GM19023 (cell line): ENCODE measurements around the gene WDR90.

ENCODE experiments used
- ATAC-seq: cut with Tn5 transposase; IDR thresholded peaks from one replicate; pipeline ENCODE4 v1.9.1; 2021; ENCODE audit warnings: mild to moderate bottlenecking, moderate library complexity; ENCODE audit not compliant: unreplicated experiment

The WDR90 gene

DNA sequence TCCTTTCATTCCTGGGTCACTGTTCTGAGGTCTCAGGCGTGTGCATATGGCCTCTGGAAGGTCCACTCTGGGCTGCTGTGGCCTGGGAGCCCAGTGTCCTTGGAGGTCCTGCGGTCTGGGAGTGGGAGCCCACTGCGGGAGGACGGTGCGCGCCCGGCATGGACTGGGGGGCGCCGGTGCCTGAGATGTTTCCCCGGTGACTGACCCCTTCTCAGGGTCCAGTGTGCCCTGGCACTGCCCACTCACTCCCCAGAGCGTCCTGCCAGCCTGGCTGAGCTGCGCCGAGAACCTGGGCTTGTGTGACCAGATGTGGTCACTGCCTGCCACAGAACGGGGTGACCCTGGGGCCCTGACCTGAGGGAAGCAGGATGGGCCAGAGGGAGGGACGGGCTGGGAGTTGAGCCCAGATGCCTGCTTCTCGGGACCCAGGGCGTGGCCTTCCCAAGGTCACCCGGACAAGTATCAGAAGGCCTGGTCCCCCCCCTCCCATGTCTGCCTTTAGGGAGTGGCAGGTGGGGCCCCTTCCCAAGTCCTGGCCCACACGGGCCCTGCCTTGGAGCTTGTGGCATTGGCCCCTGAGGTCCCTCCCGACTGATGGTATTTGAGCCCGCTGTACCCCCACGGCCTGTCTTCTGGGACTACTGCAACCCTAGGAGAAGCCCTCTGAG lies 25.2 kb downstream of the WDR90 start:
- no peak for ATAC-seq

DNA sequence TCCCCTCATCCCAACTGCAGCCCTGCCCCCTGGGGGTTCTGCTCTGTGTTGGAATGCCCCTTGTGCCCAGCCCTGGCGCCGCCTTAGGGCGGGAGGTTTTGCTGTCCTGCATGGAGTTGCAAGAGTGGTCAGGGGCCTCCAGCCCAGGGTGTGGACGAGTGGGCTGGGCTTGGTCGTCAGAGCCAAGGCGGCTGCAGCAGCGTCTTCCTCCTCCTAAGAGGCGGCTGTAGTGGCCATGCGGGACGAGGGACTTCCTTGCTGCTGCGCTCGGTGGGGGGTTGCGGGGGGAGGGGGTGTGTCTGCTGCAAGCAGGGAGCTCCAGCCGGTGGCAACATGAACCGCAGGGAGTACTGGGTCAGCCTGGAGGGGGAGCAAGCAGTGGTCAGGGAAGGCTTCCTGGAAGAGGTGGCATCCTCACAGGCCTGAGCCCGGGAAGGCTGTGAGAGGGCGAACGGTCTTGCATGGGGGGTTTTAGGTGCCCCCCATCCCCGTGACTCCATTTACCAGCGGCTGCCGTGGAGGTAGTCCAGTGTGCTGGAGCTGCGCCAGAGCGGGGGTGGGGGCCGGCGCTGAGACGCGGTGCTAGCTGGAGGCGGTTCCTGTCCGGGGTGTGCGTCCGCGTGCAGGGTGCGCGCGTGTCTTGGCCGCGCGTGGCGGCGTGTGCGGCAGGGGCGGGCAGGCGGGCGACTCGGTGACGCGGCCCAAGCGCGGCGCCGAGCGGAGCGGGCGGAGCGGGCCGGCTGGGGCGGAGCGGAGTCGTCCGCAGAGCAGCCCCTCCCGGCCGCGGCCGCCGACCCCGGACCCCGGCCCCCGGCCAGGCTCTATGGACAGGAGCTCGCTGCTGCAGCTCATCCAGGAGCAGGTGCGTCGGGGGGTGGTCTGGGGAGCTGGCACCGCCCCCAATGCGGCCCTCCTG lies 26.1 kb downstream of the WDR90 start, which contains the start of gene RHBDL1:
Gene RHBDL1 (plus strand): TSS at position 704 of the 916 bp plus-strand sequence. CDS start 120 bp downstream, at position 824.
- no peak for ATAC-seq

DNA sequence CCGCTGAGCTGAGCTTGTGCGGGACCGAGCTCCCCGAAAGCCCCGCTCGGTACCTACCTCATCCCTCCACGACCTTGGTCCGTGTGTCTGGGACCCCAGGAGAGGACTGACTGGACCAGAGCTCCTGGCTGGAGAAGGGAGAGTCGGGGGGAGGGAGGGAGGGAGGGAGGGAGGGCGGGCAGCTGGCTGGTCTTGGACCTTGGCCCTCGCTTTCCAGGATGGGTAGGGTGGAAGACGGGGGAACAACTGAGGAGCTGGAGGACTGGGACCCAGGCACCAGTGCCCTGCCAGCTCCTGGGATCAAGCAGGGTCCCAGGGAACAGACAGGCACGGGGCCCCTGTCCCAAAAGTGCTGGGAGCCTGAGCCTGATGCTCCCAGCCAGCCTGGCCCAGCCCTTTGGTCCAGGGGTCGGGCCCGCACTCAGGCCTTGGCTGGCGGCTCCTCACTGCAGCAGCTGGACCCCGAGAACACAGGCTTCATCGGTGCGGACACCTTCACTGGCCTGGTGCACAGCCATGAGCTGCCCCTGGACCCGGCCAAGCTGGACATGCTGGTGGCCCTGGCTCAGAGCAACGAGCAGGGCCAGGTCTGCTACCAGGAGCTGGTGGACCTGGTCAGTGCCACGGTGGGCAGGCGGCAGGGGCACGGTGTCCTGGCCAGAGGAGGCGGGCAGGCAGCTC lies 26.9 kb downstream of the WDR90 start:
- ATAC-seq = no peak

DNA sequence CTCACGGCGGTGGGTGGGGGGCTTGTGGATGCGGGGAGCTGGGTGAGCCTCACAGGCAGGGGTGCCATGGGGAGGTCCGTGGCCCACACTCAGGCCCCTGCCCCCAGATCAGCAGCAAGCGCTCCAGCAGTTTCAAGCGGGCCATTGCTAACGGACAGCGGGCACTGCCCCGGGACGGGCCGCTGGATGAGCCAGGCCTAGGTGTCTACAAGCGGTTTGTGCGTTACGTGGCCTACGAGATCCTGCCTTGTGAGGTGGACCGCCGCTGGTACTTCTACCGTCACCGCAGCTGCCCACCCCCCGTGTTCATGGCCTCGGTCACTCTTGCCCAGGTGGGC lies 27.4 kb downstream of the WDR90 start:
- no peak for ATAC-seq

DNA sequence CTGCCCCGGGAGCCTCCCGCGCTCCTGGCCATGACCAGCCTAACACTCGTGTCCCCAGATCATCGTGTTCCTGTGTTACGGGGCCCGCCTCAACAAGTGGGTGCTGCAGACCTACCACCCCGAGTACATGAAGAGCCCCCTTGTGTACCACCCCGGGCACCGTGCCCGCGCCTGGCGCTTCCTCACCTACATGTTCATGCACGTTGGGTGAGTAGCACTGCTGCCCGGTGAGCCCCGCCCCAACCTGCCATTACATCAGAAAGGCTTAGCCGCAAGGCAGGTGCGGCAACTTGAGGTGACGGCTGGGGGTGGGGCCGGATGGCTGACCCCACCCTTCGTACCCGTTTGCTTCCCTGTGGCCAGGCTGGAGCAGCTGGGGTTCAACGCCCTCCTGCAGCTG lies 27.7 kb downstream of the WDR90 start:
- no peak for ATAC-seq

DNA sequence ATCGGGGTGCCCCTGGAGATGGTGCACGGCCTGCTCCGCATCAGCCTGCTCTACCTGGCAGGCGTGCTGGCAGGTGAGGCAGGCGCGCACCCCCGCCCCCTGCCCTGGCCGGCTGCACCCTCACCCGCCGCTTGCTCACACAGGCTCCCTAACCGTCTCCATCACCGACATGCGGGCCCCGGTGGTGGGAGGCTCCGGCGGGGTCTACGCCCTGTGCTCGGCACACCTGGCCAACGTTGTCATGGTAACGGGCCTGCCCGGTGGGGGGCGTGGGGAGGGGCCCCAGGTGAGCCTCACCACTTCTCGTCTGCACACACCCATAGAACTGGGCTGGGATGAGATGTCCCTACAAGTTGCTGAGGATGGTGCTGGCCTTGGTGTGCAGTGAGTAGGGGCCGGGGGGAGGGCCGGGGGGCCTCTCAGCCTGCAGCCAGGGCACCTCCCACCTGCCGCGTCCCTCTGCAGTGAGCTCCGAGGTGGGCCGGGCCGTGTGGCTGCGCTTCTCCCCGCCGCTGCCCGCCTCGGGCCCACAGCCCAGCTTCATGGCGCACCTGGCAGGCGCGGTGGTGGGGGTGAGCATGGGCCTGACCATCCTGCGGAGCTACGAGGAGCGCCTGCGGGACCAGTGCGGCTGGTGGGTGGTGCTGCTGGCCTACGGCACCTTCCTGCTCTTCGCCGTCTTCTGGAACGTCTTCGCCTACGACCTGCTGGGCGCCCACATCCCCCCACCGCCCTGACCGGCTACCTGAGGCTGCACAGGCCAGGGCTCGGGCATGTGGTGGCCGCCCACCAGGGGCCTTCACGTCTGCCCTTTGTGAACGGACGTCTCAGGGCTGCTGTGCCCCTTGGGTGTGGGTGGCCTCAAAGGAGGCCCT lies 28.4 kb downstream of the WDR90 start:
- no peak for ATAC-seq

DNA sequence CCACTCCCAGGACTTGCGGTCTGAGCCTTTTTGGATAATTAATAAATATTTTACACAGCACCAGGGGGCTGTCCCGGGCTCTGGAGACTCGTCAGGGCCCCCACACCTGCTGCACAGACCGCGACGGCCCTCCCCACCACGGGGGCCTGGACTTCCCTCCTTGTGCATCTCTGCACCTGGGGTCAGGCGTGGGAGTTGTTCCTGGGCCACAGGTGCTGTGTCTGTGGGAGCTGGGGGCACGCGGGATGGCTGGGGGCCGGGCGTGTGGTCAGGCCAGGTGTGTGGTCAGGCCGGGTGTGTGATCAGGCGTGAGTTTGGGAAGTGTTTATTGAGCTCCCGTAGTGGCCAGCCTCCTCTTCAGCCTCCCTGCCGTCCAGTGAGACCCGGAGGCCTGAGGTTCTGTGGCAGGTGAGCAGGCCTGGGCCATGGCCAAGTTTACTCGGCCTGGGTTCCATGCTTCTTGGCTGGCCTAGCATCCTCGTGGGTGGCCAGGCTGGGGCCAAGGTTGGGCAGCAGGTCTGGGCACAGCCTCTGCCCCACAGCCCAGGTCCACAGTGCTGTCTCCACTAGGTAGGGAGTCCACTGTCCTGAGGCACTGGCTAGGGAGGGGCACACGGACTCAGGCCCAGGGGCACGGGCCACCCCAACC lies 29.2 kb downstream of the WDR90 start:
- ATAC-seq = no peak

DNA sequence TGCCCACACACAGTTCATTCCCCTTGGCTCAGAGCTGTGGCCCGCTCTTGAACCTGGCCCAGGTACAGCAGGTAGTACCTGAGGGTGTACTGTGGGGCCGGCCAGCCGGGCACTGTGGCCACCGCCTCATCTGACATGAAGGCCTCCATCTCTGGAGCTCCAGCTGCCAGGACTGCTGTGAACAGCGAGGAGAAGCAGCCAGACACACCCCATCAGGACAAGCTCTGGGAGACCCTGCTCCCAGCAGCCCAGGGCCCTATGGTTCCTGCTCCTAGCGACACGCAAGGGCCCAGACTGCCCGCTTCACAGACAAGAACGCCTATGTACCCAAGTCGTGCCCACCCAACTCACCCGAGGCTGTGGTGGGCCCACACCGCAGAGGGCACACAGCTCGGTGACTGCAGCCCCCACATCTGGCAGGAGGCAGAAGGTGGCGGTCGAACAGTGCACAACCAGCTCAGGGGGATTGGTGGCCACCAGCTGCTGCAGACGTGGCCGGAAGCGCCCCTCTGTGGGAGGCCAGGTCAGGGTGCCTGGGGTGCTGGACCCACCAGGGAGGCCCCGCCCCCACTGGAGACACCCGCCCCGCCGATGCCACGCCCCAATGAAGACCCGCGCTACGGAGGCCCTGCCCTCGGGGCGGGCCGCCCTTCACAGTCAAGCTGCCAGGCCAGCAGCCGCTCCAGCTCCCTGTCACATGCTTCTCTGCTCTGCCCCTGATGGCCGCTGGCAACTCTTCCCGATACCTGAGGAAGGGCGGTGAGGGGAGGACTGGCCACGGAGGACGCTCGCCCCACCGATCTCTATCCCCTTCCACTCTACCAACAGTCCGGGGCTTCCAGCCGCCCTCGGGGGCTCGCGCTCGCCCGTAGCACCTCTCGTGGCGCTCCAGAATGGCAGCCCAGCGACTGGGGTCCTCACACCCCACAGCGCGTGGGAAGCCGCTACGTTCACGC lies 30.0 kb downstream of the WDR90 start:
- ATAC-seq = no peak

DNA sequence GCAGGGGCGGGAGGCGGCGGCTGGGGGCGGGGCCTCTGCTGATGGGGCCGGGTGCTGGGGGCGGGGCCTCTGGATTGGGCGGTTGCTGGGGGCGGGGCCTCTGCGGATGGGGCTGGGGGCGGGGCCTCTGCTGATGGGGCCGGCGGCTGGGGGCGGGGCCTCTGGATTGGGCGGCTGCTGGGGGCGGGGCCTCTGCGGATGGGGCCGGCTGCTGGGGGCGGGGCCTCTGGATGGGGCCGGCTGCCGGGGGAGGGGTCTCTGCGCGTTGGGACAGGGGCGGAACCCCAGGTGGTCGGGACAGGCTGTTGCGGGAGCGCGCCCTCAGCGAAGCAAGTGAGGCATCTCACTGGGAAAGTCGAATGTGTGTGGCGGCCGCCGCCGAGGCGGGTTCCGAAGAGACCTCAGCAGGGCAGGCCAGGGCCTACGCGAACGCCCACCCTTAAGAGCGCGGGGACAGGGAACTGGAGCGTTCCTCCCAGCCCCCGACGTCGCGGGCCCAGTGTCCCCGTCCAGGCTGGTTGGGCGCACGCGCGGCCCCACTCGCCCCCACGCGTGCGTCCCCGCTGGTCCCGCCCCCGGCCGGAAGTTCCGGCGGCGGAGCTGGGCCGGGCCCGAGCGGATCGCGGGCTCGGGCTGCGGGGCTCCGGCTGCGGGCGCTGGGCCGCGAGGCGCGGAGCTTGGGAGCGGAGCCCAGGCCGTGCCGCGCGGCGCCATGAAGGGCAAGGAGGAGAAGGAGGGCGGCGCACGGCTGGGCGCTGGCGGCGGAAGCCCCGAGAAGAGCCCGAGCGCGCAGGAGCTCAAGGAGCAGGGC lies 30.9 kb downstream of the WDR90 start, which contains the start of gene STUB1:
Gene STUB1 (plus strand): TSS at position 597 of the 811 bp plus-strand sequence. CDS start 116 bp downstream, at position 713.
- peak; percentile 47 for ATAC-seq

DNA sequence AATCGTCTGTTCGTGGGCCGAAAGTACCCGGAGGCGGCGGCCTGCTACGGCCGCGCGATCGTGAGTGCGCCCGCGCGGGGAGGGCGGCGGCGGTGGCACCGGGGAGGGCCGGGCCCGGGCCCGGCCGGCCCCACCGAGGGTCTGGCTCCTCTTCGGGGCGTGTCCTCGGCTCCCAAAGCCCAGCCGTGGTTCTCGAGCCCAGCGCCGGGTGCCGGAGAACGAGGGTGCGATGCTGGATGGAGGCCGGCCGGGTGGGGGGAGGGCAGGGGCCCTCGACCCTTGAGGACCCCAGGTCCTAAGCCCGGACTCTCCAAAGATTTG lies 31.4 kb downstream of the WDR90 start:
- ATAC-seq = no peak

DNA sequence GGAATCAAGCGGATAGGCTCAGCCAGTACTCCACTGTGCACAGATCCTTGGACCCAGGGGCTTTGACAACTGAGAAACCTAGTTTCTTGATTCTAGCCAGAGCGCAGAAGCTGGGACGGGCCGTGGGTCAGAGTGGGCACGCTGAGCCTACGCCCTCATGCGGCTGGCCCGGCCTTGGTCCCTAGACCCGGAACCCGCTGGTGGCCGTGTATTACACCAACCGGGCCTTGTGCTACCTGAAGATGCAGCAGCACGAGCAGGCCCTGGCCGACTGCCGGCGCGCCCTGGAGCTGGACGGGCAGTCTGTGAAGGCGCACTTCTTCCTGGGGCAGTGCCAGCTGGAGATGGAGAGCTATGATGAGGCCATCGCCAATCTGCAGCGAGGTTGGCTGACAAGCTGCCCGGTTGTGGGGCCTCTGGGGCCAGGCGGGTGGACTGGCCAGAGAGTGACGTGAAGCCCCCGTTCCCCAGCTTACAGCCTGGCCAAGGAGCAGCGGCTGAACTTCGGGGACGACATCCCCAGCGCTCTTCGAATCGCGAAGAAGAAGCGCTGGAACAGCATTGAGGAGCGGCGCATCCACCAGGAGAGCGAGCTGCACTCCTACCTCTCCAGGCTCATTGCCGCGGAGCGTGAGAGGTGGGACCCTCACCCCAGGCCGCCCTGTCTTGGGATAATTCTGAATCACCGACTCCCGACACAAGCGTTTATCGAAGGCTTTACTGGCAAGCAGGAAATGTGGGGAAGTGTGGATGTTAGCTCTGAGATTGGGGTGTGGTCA lies 32.0 kb downstream of the WDR90 start:
- no peak for ATAC-seq

DNA sequence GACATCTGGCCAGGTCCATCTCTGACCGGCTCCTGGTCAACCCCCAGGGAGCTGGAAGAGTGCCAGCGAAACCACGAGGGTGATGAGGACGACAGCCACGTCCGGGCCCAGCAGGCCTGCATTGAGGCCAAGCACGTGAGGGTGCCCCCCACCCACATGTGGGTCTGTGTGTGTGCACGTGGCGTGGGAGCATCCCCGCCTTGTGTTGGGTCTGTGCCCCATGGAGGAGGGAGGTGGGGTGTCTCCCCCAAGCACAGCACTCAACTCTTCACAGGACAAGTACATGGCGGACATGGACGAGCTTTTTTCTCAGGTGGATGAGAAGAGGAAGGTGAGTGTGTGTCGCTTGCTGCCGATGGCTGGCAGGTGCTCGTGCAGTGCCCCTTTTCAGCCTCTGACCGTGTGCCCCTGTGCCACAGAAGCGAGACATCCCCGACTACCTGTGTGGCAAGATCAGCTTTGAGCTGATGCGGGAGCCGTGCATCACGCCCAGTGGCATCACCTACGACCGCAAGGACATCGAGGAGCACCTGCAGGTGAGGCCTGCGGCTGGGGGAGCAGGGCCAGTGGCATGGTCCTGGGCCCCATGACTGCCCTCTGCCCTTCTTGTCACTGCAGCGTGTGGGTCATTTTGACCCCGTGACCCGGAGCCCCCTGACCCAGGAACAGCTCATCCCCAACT lies 32.7 kb downstream of the WDR90 start:
- ATAC-seq = no peak

DNA sequence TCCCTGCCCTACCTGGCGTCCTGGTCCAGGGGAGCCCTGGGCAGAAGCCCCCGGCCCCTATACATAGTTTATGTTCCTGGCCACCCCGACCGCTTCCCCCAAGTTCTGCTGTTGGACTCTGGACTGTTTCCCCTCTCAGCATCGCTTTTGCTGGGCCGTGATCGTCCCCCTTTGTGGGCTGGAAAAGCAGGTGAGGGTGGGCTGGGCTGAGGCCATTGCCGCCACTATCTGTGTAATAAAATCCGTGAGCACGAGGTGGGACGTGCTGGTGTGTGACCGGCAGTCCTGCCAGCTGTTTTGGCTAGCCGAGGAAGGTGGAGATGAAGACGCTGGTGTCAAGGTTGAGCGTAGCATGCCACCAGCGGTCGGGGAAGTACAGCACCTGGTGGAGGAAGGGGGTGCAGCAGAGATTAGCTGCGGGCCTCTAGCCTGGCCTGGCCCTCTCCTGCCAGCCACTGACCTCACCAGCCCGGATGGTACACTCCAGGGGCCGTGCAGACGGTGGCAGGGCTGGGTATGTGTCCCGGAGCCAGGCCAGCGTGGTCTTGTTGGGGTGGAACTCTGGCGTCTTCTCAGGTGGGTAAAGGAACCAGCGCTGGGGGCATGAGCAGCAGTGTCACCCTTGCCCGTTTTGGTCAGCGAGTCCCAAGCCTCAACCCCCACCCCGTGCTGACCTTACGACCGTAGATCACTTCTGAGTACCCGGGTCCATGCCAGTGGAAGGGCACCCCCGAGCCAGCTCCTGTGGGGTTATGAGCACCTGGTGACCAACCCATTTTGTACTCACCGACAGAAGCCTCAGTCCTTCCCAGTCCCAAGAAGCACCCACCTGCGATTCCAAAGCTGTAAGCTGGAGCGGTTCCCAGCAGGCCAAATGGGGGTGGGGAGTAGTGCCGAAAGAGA lies 33.6 kb downstream of the WDR90 start:
- ATAC-seq = no peak

DNA sequence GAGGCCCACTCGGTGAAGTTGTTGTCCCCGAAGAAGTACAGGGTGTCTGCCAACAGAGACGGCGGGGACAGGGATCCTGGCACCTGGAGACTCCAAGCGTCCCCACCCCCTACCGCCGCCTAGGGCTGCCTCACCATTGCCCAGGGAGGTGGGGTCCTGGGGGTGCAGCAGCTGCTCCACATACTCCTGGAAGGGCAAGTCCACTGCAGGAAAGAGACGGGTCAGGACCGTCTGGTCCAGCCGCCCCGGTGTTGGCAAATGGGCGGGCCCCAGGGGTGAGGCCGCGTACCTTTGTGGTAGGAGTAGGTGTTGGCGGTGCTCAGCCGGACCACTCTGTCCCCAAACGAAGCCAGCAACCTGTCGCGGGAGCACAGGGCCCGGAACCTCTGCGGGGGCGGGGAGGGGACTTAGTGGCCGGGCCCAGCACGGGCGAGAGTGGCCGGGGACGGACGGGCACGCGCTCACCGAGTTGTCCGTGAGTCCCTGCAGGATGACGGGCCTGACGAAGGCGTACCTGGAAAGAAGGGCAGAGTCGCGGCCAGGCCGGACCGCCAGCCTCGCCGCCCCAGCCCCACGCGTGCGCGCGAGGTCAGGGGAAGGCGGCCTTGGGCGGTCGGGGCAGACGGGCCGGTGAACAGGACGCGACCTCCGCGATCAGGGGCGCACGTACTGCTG lies 34.4 kb downstream of the WDR90 start:
- ATAC-seq = no peak

DNA sequence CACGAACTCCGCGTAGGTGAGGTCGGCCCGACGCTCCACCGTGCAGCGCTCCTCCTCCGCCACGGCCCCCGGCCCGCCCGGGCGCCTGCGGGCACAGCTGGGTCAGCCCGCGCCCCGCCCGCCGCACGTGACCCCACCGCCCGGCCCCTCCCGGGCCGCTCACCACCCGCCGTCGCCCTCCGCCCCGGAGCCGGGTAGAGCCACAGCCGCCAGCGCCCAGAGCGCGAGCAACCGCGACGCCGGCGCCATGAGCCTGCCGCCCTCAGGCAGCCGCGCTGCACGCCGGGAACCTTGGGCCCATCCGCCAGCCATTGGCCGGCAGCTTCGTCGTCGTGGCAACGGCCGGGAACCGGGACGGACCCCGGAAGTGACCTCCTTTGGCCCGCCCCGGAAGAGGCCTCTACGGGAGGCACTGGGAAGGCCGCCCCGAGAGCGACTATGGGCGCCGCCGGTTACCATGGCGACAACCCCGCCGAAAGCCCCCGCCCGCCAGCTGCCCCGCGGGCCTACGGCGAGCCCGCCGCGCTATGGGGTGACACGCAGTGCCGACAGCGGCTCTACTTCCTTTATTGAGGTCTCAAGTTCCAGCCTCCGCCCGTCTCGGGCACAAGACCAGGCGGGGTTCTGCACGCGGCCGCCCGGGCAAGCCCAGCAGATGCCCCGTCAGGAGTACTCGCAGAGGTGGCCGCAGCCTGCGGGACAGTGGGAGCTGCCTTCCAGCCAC lies 35.1 kb downstream of the WDR90 start, which contains the start of gene JMJD8:
Gene JMJD8 (minus strand): TSS at position 264 of the 724 bp plus-strand sequence. CDS start 15 bp downstream, at position 249.
- peak; percentile 65 for ATAC-seq
